NB4 (cell line): ENCODE data around the gene PPT2.

Experiments used
- DNase-seq: peaks from one replicate; pipeline ENCODE4 v3.0.0; 2010; ENCODE audit warnings: low read depth
- H3K4me3 ChIP-seq: one replicate; pipeline ENCODE4 v1.5.1; 2011; ENCODE audit warnings: mild to moderate bottlenecking, low read depth, low read length, moderate library complexity
- MYC ChIP-seq: IDR thresholded peaks from 2 replicates; pipeline ENCODE4 v1.6.1; 2011; ENCODE audit warnings: low read depth, low read length
- POLR2A ChIP-seq: IDR thresholded peaks from 2 replicates; pipeline ENCODE4 v1.6.1; 2011; ENCODE audit warnings: mild to moderate bottlenecking; ENCODE audit not compliant: insufficient read length; ENCODE audit errors: extremely low read depth
- TF ChIP-seq, protein P1 (sequence below): IDR thresholded peaks from one replicate; pipeline ENCODE4 v1.5.1; 2012; ENCODE audit warnings: low read depth, low read length
- TF ChIP-seq, protein P2 (sequence below): IDR thresholded peaks from 2 replicates; pipeline ENCODE4 v1.6.1; 2011; ENCODE audit warnings: low read depth, low read length

Gene PPT2

DNA sequence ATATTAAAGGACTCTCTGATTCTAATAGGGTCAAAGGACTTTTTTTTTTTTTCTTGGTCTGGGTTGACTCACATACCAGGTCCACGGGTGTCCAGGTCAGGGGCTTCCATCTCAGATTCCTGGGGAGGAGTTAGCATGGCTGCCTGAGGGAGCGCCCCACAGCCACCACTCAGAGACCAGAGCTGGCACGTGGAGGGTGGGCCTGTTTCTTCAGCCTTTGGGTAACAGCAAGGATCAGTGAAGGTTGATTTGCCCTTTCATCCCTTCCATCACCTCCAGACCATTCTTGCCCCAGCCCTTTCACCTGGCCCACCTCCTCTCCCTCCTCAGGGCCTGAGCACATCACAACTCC, 44.4 kb downstream of the PPT2 start:
- TF ChIP-seq MYC = no peak
- no peak for TF ChIP-seq POLR2A
- TF ChIP-seq, protein P1, sequence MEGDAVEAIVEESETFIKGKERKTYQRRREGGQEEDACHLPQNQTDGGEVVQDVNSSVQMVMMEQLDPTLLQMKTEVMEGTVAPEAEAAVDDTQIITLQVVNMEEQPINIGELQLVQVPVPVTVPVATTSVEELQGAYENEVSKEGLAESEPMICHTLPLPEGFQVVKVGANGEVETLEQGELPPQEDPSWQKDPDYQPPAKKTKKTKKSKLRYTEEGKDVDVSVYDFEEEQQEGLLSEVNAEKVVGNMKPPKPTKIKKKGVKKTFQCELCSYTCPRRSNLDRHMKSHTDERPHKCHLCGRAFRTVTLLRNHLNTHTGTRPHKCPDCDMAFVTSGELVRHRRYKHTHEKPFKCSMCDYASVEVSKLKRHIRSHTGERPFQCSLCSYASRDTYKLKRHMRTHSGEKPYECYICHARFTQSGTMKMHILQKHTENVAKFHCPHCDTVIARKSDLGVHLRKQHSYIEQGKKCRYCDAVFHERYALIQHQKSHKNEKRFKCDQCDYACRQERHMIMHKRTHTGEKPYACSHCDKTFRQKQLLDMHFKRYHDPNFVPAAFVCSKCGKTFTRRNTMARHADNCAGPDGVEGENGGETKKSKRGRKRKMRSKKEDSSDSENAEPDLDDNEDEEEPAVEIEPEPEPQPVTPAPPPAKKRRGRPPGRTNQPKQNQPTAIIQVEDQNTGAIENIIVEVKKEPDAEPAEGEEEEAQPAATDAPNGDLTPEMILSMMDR = no peak
- TF ChIP-seq, protein P2, sequence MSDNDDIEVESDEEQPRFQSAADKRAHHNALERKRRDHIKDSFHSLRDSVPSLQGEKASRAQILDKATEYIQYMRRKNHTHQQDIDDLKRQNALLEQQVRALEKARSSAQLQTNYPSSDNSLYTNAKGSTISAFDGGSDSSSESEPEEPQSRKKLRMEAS = no peak
- no peak for DNase-seq
- H3K4me3 ChIP-seq = no peak overlapping the region

DNA sequence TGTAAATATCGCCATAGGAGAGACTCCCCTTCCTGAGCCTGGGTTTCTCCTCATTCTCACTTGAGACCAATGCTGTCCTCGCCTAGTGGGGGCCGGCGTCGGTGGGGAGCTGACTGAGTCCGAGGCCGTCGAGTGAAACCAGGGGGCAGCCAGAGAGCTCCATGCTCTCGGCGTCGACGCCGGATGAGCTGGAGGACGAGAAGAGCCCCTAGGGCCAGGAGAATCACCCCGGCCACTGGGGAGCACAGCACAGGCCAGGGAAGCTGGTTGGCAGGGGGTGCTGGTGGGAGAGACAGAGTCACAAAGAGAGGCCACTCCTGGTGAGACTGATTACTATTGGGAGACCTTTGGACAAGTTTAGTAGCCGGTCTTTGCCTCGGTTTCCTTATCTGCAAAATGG, 44.9 kb downstream of the PPT2 start:
- TF ChIP-seq POLR2A = no peak
- TF ChIP-seq, protein P1 = no peak
- no peak for TF ChIP-seq MYC
- TF ChIP-seq, protein P2 = no peak
- no peak for DNase-seq

GRCh38 chr6:32200711-32201475, 47.0 kb downstream of the PPT2 start:
- TF ChIP-seq, protein P2 = no peak
- TF ChIP-seq POLR2A (no peak), MYC (no peak)
- TF ChIP-seq, protein P1 = no peak
- DNase-seq = no peak
- no peak overlapping the region for H3K4me3 ChIP-seq

More for the DNA sequence above, 44.9 kb downstream of the PPT2 start:
- H3K4me3 ChIP-seq = no peak overlapping the region

DNA sequence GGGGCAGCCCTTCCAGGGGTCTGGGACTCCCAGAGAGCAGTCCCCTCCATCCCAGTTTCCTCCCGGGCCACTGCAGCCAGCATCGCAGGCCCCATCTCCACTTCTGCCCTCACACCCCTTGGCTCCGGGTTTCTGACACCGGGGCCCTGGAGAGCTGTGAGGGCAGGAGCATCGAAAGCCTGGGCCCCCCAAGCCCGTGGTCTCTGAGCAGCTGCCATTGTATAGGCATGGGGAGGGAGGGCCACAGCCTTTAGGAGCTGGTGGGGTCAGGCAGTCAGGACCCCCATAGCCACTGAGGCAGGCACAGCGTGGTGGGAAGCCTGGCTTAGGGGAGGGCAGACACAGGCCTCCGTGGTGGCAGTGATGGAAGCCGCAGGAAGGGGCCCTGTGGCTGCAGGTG, 48.2 kb downstream of the PPT2 start:
- no peak overlapping the region for H3K4me3 ChIP-seq
- DNase-seq = no peak
- no peak for TF ChIP-seq MYC
- TF ChIP-seq, protein P1 = no peak
- TF ChIP-seq POLR2A = no peak
- TF ChIP-seq, protein P2 = no peak

DNA sequence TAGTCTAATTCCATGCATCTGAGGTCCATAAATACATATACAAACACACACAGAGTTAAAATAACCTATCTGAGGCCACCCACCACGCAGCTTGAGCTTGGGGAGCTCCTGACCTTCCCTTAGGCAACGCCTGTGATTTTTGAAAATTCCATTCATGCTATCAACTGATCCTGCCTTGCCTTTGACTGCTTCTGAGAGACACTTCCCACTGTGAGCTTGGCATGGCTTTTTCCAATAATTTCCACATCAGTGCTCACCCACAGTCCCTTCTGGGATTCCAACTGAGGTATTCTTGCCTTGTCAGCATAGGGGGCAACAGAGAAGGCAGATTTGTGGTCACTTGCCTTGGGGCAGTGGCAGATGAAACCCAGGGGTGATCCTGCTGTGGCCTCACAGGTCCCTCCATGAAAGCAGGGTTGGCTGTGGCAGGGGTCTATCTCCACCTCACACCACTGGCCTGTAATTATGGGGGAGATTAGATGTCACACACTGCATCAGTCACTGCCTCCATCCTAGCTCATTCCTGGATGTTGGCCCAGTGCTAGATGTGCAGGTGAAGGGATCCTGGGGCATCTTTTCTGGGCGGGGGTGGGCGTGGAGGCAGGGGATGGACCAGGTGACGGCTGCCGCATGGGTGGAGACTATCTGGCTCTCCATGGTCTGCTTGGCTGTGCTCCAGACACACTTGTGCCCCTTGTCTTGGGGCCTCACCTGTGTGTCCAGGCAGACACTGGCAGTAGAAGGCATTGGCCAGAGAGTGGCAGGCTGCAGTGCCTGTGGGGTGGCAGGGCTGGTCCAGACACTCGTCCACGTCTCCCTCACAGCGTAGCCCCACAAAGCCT, 49.7 kb downstream of the PPT2 start:
- TF ChIP-seq POLR2A = no peak
- TF ChIP-seq, protein P2 = no peak
- no peak for DNase-seq
- H3K4me3 ChIP-seq = no peak overlapping the region

GRCh38 chr6:32204268-32204715, 50.4 kb downstream of the PPT2 start:
- no peak for DNase-seq
- TF ChIP-seq, protein P1 = no peak
- TF ChIP-seq, protein P2 = no peak
- TF ChIP-seq MYC (no peak), POLR2A (no peak)
- H3K4me3 ChIP-seq = no peak overlapping the region
